ENCODE measurements around the gene OVOL1.
A peak's percentile ranks its signal among the peaks of the same experiment; 100 is the strongest.

OVOL1 gene

DNA sequence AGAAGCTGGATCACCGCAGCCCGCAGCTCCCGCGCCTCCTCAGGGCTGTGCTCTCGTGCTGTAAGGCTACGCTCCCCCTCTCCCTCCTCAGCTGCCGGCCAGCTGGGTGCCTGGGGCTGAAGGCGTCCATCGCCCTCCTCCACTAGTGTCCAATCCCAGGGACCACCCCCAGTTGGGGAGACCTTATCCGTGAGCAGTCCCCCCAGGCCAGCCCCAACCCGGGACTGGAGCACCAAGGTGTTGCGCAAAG lies 7.3 kb upstream of the OVOL1 start:
- peaks cover 51 to 64% (median 62%) of the 10 kb centered on the region in 10 experiments for H3K4me1 ChIP-seq
- H4K20me1 ChIP-seq: peaks cover 25 to 44% (median 34%) of the 10 kb centered on the region in 11 experiments; a peak in 20 of 22 replicates

DNA sequence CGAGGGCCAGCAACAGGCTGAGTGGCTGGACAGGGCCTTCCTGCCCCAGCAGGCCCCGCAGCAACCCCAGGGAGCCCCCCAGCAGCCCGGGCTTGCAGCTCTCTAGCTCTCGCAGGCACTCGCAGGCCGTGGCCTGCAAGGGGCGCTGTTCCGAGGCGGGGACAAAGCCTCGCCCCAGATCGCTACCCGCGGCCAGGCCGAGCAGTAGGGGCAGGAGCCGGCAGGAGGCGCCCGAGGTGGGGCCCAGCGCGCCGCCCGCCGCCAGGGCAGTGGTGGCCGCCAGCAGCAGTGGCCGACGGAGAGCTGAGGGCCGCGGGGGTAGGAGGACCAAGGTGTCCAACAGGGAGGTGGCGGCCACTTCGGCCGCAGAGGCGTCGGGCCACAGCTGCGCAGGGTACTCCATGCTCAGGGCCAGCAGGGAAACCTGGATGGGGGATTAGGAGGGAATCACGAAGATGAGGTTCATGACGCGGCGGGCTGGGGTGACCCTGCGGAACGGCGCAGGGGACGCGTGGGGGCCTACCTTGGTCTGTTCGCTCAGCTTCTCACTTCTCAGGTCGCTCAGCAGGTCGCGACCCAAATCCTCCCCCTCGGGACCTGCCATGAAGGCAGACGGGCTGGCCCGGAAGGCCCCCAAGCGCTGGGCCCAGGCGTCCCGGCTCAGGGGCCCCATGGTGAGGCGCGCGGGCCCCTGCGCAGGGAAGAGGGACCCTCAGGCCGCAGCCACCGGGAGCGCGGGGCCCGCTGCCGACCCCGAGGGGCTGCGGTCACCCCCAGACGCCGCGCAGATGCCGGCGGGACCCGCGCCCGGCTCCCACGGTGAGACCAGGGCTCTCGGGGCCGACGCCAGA lies 6.7 kb upstream of the OVOL1 start:
- peaks cover 46 to 59% (median 57%) of the 10 kb centered on the region in 10 experiments for H3K4me1 ChIP-seq
- peak overlapping the region; percentile 94 to 100 (median 99) for H3K27ac ChIP-seq
- peaks cover 37 to 41% (median 40%) of the 10 kb centered on the region in 11 experiments for H3K27me3 ChIP-seq
- H3K4me2 ChIP-seq: peak overlapping the region; percentile 94 to 100 (median 99)
- peak in 1 of 11 experiments; percentile 40; a peak in 1 of 22 replicates for TF ChIP-seq Cebpa-rat (IDR thresholded peaks at IDR 0.05)
- H3K9ac ChIP-seq: peak overlapping the region; percentile 93 to 100 (median 99)
- peaks cover 26 to 42% (median 36%) of the 10 kb centered on the region in 11 experiments for H3K36me3 ChIP-seq
- peak overlapping the region; percentile 80 to 98 (median 94) for H3K4me3 ChIP-seq
- peaks cover 25 to 43% (median 34%) of the 10 kb centered on the region in 11 experiments; a peak in 20 of 22 replicates for H4K20me1 ChIP-seq
- H3K9me3 ChIP-seq (replicated peaks in 1 of 11): no peaks in the 10 kb centered on the region

More for the DNA sequence above, 7.3 kb upstream of the OVOL1 start:
- H3K9ac ChIP-seq: peak overlapping the region; percentile 93 to 100 (median 99)
- H3K36me3 ChIP-seq: peaks cover 26 to 47% (median 41%) of the 10 kb centered on the region in 11 experiments
- H3K4me2 ChIP-seq: peak overlapping the region; percentile 94 to 100 (median 99)
- no peaks in the 10 kb centered on the region for H3K9me3 ChIP-seq (replicated peaks in 1 of 11)
- H3K27ac ChIP-seq: peak overlapping the region; percentile 44 to 100 (median 99)
- peak overlapping the region; percentile 80 to 98 (median 94) for H3K4me3 ChIP-seq
- H3K27me3 ChIP-seq: peaks cover 32 to 36% (median 34%) of the 10 kb centered on the region in 11 experiments
- 0 out of 22 replicates have a peak, but pooled peaks of 1 of the 11 experiments have one; percentile 15 for TF ChIP-seq Cebpa-rat (IDR thresholded peaks at IDR 0.05)

DNA sequence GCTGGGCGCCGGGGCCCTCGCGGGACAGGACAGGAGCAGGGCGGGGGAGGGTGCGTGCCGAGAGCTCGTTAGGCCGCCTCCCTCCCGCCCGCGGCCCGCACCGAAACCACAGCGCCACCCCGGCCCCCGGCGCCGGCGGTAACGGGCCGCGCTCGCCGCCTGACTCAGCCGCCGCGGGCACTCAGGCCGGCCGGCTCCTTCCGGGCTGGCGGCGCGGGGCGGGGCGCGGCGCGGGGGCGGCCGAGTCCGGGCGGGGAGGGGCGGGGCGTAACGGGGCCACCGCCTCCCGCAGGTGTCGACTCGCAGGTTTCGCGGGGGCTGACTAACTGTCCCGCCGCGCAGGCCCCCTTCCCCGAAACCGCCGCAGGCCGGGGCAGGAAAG lies 6.1 kb upstream of the OVOL1 start, which contains the start of gene AP5B1:
TSS of gene AP5B1 (minus strand) at position 207 of the 382 bp plus-strand sequence. CDS start 385 bp downstream, outside the sequence.
- H3K9me3 ChIP-seq (replicated peaks in 1 of 11): no peaks in the 10 kb centered on the region
- TF ChIP-seq Cebpa-rat (IDR thresholded peaks at IDR 0.05): no peak
- H4K20me1 ChIP-seq: peaks cover 27 to 48% (median 35%) of the 10 kb centered on the region in 11 experiments; a peak in 20 of 22 replicates

DNA sequence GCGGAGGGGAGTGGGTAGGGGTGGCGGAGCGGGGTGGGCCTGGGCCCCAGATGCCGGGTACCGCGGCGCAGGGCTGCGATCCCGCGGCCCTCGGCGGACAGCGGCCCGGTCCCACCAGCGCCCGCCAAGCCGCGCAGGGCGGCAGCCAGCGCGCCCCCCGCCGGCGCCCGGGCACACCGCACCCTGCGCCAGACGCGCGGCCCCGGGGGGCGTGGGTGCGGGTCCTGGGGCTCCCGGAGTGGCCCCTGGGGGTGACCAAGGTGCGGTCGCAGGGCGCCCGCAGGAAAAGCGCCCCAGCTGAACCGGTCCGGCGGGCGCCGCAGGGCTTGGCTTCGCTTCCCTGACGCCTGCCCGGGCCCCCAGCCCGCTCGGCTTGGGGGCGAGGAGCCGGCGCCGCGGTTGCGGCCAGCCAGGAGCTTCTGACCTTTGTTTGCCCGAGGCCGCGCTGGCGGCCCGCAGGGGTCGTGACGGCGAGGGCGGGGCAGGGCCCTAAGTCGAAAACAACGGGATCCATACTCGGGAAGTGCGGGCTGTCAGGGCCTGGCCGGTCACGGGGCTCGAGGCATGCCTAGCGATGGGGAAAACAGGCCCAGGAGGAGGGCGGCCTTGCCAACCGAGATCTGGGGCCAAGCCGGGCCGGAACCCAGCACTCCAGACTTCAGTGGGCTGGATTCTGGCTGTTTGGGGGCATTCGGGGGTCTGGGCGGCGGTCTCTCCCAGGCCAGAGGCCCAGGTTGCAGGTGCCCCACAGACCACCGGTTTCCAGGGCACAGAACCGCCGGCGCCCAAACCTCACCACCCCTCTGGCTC lies 5.5 kb upstream of the OVOL1 start:
- Histone ChIP-seq H3K4me3 (peak overlapping the region; percentile 80 to 98 (median 94)), H4K20me1 (peaks cover 27 to 54% (median 36%) of the 10 kb centered on the region in 11 experiments; a peak in 20 of 22 replicates), H3K36me3 (peaks cover 26 to 34% (median 32%) of the 10 kb centered on the region in 11 experiments), H3K4me1 (peaks cover 36 to 53% (median 49%) of the 10 kb centered on the region in 10 experiments), H3K4me2 (peak overlapping the region; percentile 94 to 100 (median 99)), H3K27ac (peak overlapping the region; percentile 94 to 100 (median 99)), H3K9ac (peak overlapping the region; percentile 93 to 100 (median 99)), H3K9me3 (replicated peaks in 1 of 11) (no peaks in the 10 kb centered on the region), H3K27me3 (peaks cover 50 to 53% (median 52%) of the 10 kb centered on the region in 11 experiments)
- TF ChIP-seq Cebpa-rat (IDR thresholded peaks at IDR 0.05): no peak

More for the DNA sequence above, 6.1 kb upstream of the OVOL1 start, which contains the start of gene AP5B1:
- H3K27ac ChIP-seq: peak within 1 kb of the TSS; percentile 94 to 100 (median 99)
- H3K4me1 ChIP-seq: peaks cover 39 to 53% (median 51%) of the 10 kb centered on the region in 10 experiments
- peaks cover 44 to 47% (median 46%) of the 10 kb centered on the region in 11 experiments for H3K27me3 ChIP-seq
- peak within 1 kb of the TSS; percentile 80 to 98 (median 94) for H3K4me3 ChIP-seq
- peak within 1 kb of the TSS; percentile 94 to 100 (median 99) for H3K4me2 ChIP-seq
- peak within 1 kb of the TSS; percentile 93 to 100 (median 99) for H3K9ac ChIP-seq
- peaks cover 26 to 35% (median 32%) of the 10 kb centered on the region in 11 experiments for H3K36me3 ChIP-seq

DNA sequence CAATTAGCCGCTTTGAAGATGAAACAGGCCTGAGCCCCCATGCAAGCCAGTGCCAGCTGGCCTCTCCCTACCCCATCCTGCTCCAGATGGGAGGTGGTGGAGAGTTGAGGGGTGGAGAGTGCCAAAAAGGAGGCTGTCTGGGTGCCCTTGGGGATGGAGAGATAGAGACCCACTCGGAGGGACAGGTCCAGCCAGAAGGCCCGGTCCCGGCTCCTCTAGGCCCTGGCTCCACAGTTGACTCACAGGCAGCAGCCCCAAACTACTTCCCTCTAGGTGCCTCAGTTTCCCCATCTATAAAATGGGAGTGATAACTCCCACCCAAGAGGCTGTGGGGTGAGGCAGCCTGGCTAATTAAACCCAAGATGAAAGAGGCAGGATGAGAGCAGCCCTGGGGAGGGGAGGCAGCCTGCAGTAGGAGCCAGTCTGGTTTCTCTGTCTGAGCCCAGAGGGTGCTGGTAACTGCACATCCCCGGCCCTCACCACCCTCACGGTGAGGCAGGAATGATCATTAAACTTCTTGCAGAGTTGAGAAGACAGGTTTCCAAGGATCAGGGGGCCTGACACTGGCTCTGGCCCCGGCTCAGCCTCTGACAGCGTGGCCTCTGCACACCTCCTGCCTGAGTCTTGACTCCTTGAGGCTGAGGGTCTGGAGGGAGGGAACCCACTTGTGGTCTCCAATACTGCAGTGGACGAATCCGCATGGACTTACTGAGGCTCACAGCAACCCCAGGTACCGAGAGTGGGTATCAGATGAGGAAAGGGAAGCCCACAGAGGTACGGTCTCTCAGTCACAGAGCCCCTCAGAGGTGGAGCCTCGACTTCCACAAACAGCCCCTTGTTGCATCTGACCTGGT lies 4.7 kb upstream of the OVOL1 start:
- TF ChIP-seq Cebpa-rat (IDR thresholded peaks at IDR 0.05): no peak
- Histone ChIP-seq H3K4me2 (peak overlapping the region; percentile 94 to 100 (median 99); a peak in 21 of 22 replicates), H3K9ac (peak overlapping the region in 8 of 11 experiments; percentile 93 to 100 (median 100); a peak in 13 of 22 replicates), H3K36me3 (peaks cover 22 to 26% (median 24%) of the 10 kb centered on the region in 11 experiments), H4K20me1 (peaks cover 26 to 51% (median 35%) of the 10 kb centered on the region in 11 experiments; a peak in 20 of 22 replicates), H3K4me1 (peaks cover 30 to 51% (median 46%) of the 10 kb centered on the region in 10 experiments), H3K4me3 (peak overlapping the region in 6 of 10 experiments; percentile 80 to 98 (median 96); a peak in 3 of 20 replicates), H3K27ac (peak overlapping the region in 7 of 11 experiments; percentile 94 to 100 (median 99); a peak in 11 of 22 replicates), H3K27me3 (peaks cover 57 to 62% (median 60%) of the 10 kb centered on the region in 11 experiments), H3K9me3 (replicated peaks in 1 of 11) (no peaks in the 10 kb centered on the region)

DNA sequence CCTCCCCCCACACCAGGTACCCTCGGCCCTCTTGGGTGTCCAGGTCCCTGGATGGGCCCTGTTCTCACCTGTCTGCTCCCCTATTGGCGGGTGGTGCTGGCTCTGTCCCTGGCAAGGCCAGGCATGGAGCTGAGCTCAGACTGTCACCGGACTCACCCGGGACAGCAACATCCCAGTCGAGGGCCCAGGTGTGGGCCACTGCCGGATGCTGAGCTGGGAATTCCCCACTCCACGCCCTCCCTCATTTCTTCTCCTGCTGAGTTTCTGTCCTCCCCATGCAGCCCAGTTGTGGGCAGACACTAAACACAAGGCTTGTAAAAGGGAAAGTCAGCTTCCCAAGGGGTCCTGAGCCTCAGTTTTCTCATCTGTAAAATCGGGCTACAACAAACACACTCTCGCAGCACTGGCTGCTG lies 4.0 kb upstream of the OVOL1 start:
- peaks cover 16 to 20% (median 18%) of the 10 kb centered on the region in 11 experiments for H3K36me3 ChIP-seq
- no peak overlapping the region for H3K4me2 ChIP-seq
- peaks cover 26 to 49% (median 44%) of the 10 kb centered on the region in 10 experiments for H3K4me1 ChIP-seq
- H4K20me1 ChIP-seq: peaks cover 20 to 47% (median 30%) of the 10 kb centered on the region in 11 experiments; a peak in 21 of 22 replicates
- no peak overlapping the region for H3K27ac ChIP-seq
- H3K4me3 ChIP-seq: no peak overlapping the region
- no peak overlapping the region; a peak in 1 of 22 replicates for H3K9ac ChIP-seq
- peaks cover 64 to 68% (median 66%) of the 10 kb centered on the region in 11 experiments for H3K27me3 ChIP-seq
- TF ChIP-seq Cebpa-rat (IDR thresholded peaks at IDR 0.05): no peak
- no peaks in the 10 kb centered on the region for H3K9me3 ChIP-seq (replicated peaks in 1 of 11)

DNA sequence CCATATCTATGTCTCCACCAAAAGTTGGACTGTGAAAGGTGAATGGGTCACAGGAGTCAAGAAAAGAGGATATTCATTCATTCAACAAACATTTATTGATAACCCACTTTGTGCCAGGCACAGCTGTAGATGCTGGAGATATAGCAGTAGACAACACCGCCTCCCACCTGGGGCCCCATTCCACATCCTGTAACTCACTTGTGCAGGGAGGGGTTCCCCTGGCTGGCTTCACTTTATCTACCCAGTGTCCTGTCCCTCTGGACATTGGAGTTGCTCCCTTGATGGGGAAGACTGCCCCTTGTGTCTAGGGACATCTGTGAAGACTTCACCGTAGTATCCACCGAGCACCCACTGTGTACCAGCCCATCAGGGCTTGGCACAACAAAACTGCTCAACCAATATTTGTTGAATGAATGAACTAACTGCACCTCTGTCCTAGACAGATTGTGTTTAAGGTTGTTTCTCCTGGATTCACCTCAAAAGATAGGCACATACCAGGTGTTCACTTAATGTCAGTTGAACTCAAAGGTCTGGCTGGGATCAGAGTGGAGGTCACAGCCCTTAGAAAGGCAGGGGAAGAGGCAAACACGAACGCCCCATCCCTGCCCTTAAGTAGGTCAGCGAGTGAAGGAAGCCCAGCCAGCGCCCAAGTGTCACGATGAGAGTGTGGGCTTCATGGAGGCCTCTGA lies 1.4 kb upstream of the OVOL1 start:
- Histone ChIP-seq H3K36me3 (no peaks in the 10 kb centered on the region), H3K9me3 (replicated peaks in 1 of 11) (no peaks in the 10 kb centered on the region), H3K4me2 (0 out of 22 replicates have a peak overlapping the region, but pooled peaks of 1 of the 11 experiments have one; percentile 79), H4K20me1 (peaks cover 0 to 35% (median 19%) of the 10 kb centered on the region in 11 experiments; a peak in 15 of 22 replicates), H3K27ac (no peak overlapping the region), H3K9ac (no peak overlapping the region), H3K27me3 (peaks cover 83 to 94% (median 89%) of the 10 kb centered on the region in 11 experiments), H3K4me1 (peaks cover 17 to 52% (median 48%) of the 10 kb centered on the region in 10 experiments), H3K4me3 (0 out of 20 replicates have a peak overlapping the region, but pooled peaks of 1 of the 10 experiments have one; percentile 66)
- no peak for TF ChIP-seq Cebpa-rat (IDR thresholded peaks at IDR 0.05)
